Measurements from ENCODE around the gene PLEKHB1. TPM values are rescaled to one million over a fixed set of nuclear protein-coding genes. Genes with fewer than 3 reads are reported as not detected.

PLEKHB1 gene
- total and polyA plus RNA-seq, 4 donors: 8.1 to 38.8 (median 11.9) TPM

GRCh38 chr11:73662445-73663157 lies 16.2 kb downstream of the PLEKHB1 start:
- Histone ChIP-seq H3K27ac (ENCODE audit: low read depth in 1 of 2, low read length in 1 of 2) (no peak overlapping the region), H3K4me1 (ENCODE audit: control insufficient read depth in 5 of 5, insufficient read depth in 5 of 5, low read length in 5 of 5) (peaks cover 0 to 11% (median 6%) of the 10 kb centered on the region in 5 donors), H3K9me3 (ENCODE audit: control insufficient read depth in 4 of 4, insufficient read depth in 3 of 4, low read length in 3 of 4) (no peaks in the 10 kb centered on the region), H3K9ac (ENCODE audit: insufficient read depth in 1 of 2, low read length in 2 of 2) (no peak overlapping the region), H3K27me3 (ENCODE audit: control insufficient read depth in 3 of 3, insufficient read depth in 3 of 3, low read length in 2 of 3) (no peaks in the 10 kb centered on the region), H3K36me3 (ENCODE audit: control insufficient read depth in 4 of 4, insufficient read depth in 4 of 4, low read length in 4 of 4) (no peaks in the 10 kb centered on the region), H3K4me3 (no peak overlapping the region)
- 95 to 100% methylated on average over 3 of the region's 3 CpGs for WGBS, 2 donors
- no peak for TF ChIP-seq CTCF (IDR thresholded peaks at IDR 0.05; ENCODE audit: control extremely low read depth, extremely low read depth)
- no peak for DNase-seq
- ATAC-seq (ENCODE audit: insufficient read depth, low FRiP score): no peak

- 71 to 75% methylated on average over 3 of the region's 3 CpGs for WGBS, 2 donors
- DNase-seq: no peak
- no peak for TF ChIP-seq CTCF (IDR thresholded peaks at IDR 0.05; ENCODE audit: control extremely low read depth, extremely low read depth)
- Histone ChIP-seq H3K4me3 (no peak overlapping the region), H3K27ac (ENCODE audit: low read depth in 1 of 2, low read length in 1 of 2) (no peak overlapping the region), H3K4me1 (ENCODE audit: control insufficient read depth in 5 of 5, insufficient read depth in 5 of 5, low read length in 5 of 5) (peaks cover 0 to 11% (median 6%) of the 10 kb centered on the region in 5 donors), H3K9me3 (ENCODE audit: control insufficient read depth in 4 of 4, insufficient read depth in 3 of 4, low read length in 3 of 4) (no peaks in the 10 kb centered on the region), H3K27me3 (ENCODE audit: control insufficient read depth in 3 of 3, insufficient read depth in 3 of 3, low read length in 2 of 3) (no peaks in the 10 kb centered on the region), H3K36me3 (ENCODE audit: control insufficient read depth in 4 of 4, insufficient read depth in 4 of 4, low read length in 4 of 4) (no peaks in the 10 kb centered on the region), H3K9ac (ENCODE audit: insufficient read depth in 1 of 2, low read length in 2 of 2) (no peak overlapping the region)
- no peak for ATAC-seq (ENCODE audit: insufficient read depth, low FRiP score)
These were observed 17.5 kb downstream of the PLEKHB1 start for GRCh38 chr11:73663604-73664495.

GRCh38 chr11:73664877-73665276 lies 18.5 kb downstream of the PLEKHB1 start:
- H3K27ac ChIP-seq (ENCODE audit: low read depth in 1 of 2, low read length in 1 of 2): no peak overlapping the region
- ATAC-seq (ENCODE audit: insufficient read depth, low FRiP score): no peak
- H3K4me1 ChIP-seq (ENCODE audit: control insufficient read depth in 5 of 5, insufficient read depth in 5 of 5, low read length in 5 of 5): peaks cover 0 to 11% (median 6%) of the 10 kb centered on the region in 5 donors
- no peaks in the 10 kb centered on the region for H3K27me3 ChIP-seq (ENCODE audit: control insufficient read depth in 3 of 3, insufficient read depth in 3 of 3, low read length in 2 of 3)
- no peak overlapping the region for H3K9ac ChIP-seq (ENCODE audit: insufficient read depth in 1 of 2, low read length in 2 of 2)
- H3K36me3 ChIP-seq (ENCODE audit: control insufficient read depth in 4 of 4, insufficient read depth in 4 of 4, low read length in 4 of 4): no peaks in the 10 kb centered on the region
- no peak for DNase-seq
- no peak for TF ChIP-seq CTCF (IDR thresholded peaks at IDR 0.05; ENCODE audit: control extremely low read depth, extremely low read depth)
- H3K9me3 ChIP-seq (ENCODE audit: control insufficient read depth in 4 of 4, insufficient read depth in 3 of 4, low read length in 3 of 4): no peaks in the 10 kb centered on the region
- H3K4me3 ChIP-seq: no peak overlapping the region

All from lung (tissue), 12 donors.